GM12865 (cell line): Measurements from ENCODE around the gene DTX1.

Experiments used
- DNase-seq: peaks from one replicate; pipeline ENCODE4 v3.0.0; 2010; ENCODE audit warnings: low read depth
- H3K4me3 ChIP-seq: 2 replicates; pipeline ENCODE4 v1.5.1; 2011; ENCODE audit warnings: mild to moderate bottlenecking, low read depth, low read length, control low read depth
- CTCF ChIP-seq: IDR thresholded peaks from 2 replicates; pipeline ENCODE4 v1.5.1; 2011; ENCODE audit warnings: low read length, control low read depth, low read depth, inconsistent platforms; ENCODE audit not compliant: insufficient read depth; ENCODE audit errors: missing control alignments

DTX1 gene

DNA sequence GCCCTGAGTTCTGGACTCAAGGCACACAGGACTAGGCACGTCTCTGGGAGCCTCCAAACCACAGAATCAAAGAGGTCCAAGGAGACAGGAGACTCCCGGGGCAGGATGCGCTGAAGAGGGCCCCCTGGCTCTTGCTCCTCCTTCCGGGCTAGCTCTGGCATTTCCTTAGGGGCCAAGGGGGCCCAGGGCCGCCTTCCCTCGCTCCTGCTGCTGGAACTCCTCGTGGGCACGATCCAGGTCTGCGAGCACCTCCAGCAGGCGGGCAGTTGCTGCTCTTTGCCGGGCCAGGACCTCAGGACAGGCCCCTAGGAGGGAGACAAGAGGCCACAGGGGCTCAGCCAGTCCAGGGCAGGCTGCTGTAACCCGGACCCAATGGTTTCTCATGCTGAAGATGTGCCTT lies 43.2 kb downstream of the DTX1 start:
- TF ChIP-seq CTCF = no peak
- no peak for DNase-seq
- no peak overlapping the region for H3K4me3 ChIP-seq

GRCh38 chr12:113101751-113102150 lies 45.2 kb downstream of the DTX1 start:
- DNase-seq = no peak
- no peak for TF ChIP-seq CTCF

GRCh38 chr12:113102811-113103210 lies 46.3 kb downstream of the DTX1 start:
- DNase-seq = no peak
- TF ChIP-seq CTCF = no peak
- no peak overlapping the region for H3K4me3 ChIP-seq

More at GRCh38 chr12:113101751-113102150, 45.2 kb downstream of the DTX1 start:
- H3K4me3 ChIP-seq = no peak overlapping the region

DNA sequence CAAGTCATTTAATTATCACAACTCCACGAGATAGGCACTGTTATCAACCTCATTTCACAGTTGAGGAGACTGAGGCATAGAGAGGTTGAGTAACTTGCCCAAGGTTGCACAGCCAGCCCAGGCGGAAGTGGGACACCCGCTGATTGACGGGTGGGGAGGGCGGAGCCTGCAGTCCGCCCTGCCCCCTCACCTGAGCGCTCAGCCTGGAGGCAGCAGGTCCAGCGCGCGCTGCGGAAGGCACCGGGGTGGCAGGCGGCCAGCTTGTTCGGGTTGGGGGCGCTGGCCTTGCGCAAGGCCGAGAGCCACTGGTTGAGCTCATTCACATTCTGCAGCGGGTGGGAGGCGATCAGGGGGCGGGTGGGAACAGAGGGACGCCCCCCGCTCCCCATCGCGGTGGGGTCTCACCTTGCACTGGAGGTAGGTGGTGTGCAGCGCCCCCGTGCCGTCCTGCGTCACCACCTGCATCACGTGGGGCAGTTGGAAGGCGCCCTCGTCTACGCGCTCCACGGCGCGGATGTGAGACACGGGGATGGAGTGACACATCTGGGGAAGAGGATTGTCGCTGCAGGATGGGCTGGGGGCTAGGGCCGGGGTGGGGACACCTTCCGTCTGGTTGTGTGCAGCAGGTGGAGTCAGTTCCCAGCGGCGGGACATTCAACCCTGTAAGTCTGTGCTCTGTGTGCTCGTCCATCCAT lies 47.4 kb downstream of the DTX1 start:
- TF ChIP-seq CTCF = no peak
- H3K4me3 ChIP-seq = no peak overlapping the region
- DNase-seq = no peak

- H3K4me3 ChIP-seq = no peak overlapping the region
- DNase-seq = peak; percentile 35
- no peak for TF ChIP-seq CTCF
These were observed 48.5 kb downstream of the DTX1 start for GRCh38 chr12:113104953-113105510.

DNA sequence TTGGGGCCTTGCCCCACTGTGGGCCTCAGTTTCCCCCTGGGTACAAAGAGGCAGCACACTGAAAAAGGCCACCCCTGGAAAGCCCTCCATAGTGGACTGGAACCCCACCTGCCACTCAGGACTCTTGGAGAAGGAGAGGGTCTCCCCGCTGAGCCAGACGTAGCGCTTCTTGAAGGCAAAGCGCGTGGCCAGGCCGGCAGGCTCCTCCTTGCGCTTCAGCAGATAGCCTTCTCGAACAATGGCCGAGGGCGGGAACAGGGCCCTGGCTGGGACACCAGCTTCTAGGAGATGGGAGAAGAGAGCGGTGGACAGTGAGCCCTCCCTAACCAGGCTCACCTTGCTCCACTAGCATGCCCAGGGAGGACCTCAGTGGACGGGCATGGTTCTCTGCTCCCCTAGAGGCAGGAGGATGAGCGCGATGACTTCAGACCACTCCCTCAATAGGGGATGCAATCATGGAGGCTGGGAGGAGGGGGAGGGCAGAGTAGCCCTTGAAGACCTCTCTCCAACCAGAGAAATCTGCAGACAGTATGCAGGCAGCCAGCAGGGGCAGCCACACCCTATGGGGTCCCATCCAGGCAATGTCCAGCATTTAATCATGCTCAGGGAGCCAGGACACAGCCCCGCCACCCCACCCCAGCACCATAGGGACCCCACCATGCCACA lies 49.2 kb downstream of the DTX1 start:
- H3K4me3 ChIP-seq = no peak overlapping the region
- no peak for DNase-seq
- no peak for TF ChIP-seq CTCF
